Measurements from ENCODE around the gene DSCAM. TPM values are rescaled to one million over a fixed set of nuclear protein-coding genes. Genes with fewer than 3 reads are reported as not detected.
"Not testable (repeated sequence)": the region's sequence is repeated elsewhere in the genome, so short reads cannot be mapped to it uniquely, and the experiment has no call there.

Gene DSCAM
- total and polyA plus RNA-seq, 3 donors from 2014 or later = 0.70 to 2.3 (median 2.0) TPM

GRCh38 chr21:40333731-40334130, 513.2 kb downstream of the DSCAM start:
- Histone ChIP-seq H3K27ac (no peak overlapping the region), H3K4me3 (no peak overlapping the region), H3K4me1 (no peaks in the 10 kb centered on the region), H3K9me3 (no peaks in the 10 kb centered on the region), H3K27me3 (no peaks in the 10 kb centered on the region), H3K36me3 (ENCODE audit: low read depth, missing control alignments) (no peaks in the 10 kb centered on the region)
- TF ChIP-seq CTCF (IDR thresholded peaks at IDR 0.05) (no peak), POLR2A (IDR thresholded peaks at IDR 0.05) (no peak)
- 94 to 95% methylated on average over 4 of the region's 4 CpGs for WGBS, 2 donors
- no peak for DNase-seq
- intact Hi-C loops (cut with DNase I; ENCODE audit: low total_unique reads) = no loop called here

- no peak for DNase-seq
These were observed 515.2 kb downstream of the DSCAM start for GRCh38 chr21:40331804-40332203.

GRCh38 chr21:40331172-40331571, 515.8 kb downstream of the DSCAM start:
- intact Hi-C loops (cut with DNase I; ENCODE audit: low total_unique reads) = no loop called here
- DNase-seq = no peak
- Histone ChIP-seq H3K4me3 (no peak overlapping the region), H3K27me3 (no peaks in the 10 kb centered on the region), H3K36me3 (ENCODE audit: low read depth, missing control alignments) (no peaks in the 10 kb centered on the region), H3K9me3 (no peaks in the 10 kb centered on the region), H3K27ac (no peak overlapping the region), H3K4me1 (no peaks in the 10 kb centered on the region)
- 47 to 49% methylated on average over 9 of the region's 9 CpGs for WGBS, 2 donors
- TF ChIP-seq POLR2A (IDR thresholded peaks at IDR 0.05) = no peak
- TF ChIP-seq CTCF (IDR thresholded peaks at IDR 0.05) = no peak

More at GRCh38 chr21:40331804-40332203, 515.2 kb downstream of the DSCAM start:
- intact Hi-C loops (cut with DNase I; ENCODE audit: low total_unique reads) = no loop called here
- Histone ChIP-seq H3K27ac (no peak overlapping the region), H3K36me3 (ENCODE audit: low read depth, missing control alignments) (no peaks in the 10 kb centered on the region), H3K4me3 (no peak overlapping the region), H3K4me1 (no peaks in the 10 kb centered on the region), H3K27me3 (no peaks in the 10 kb centered on the region), H3K9me3 (no peaks in the 10 kb centered on the region)
- TF ChIP-seq POLR2A (IDR thresholded peaks at IDR 0.05) (no peak), CTCF (IDR thresholded peaks at IDR 0.05) (no peak)
- WGBS, 2 donors = 91 to 93% methylated on average over 3 of the region's 3 CpGs

- no peak for TF ChIP-seq CTCF (IDR thresholded peaks at IDR 0.05)
- no peak for TF ChIP-seq POLR2A (IDR thresholded peaks at IDR 0.05)
These were observed 522.6 kb downstream of the DSCAM start for GRCh38 chr21:40324389-40324788.

GRCh38 chr21:40320718-40321117, 526.2 kb downstream of the DSCAM start:
- DNase-seq; H3K36me3 ChIP-seq (ENCODE audit: low read depth, missing control alignments); H3K27me3 ChIP-seq; H3K9me3 ChIP-seq; H3K4me1 ChIP-seq; H3K27ac ChIP-seq; H3K4me3 ChIP-seq; intact Hi-C loops (cut with DNase I; ENCODE audit: low total_unique reads): not testable (repeated sequence)
- WGBS, 2 donors = 50 to 63% methylated on average over 2 of the region's 2 CpGs

More at GRCh38 chr21:40324389-40324788, 522.6 kb downstream of the DSCAM start:
- no peaks in the 10 kb centered on the region for H3K9me3 ChIP-seq
- intact Hi-C loops (cut with DNase I; ENCODE audit: low total_unique reads) = no loop called here
- no peak overlapping the region for H3K4me3 ChIP-seq
- DNase-seq = no peak
- H3K27me3 ChIP-seq = no peaks in the 10 kb centered on the region
- 69 to 78% methylated on average over 1 of the region's 1 CpG for WGBS, 2 donors
- H3K27ac ChIP-seq = no peak overlapping the region
- no peaks in the 10 kb centered on the region for H3K4me1 ChIP-seq
- no peaks in the 10 kb centered on the region for H3K36me3 ChIP-seq (ENCODE audit: low read depth, missing control alignments)
